Activated naive CD8-positive, alpha-beta T cell treated with anti-CD3 and anti-CD28 coated beads, Interleukin-2, amount 10 ng/mL, durations not matched to agents 7 days and 5 days (primary cell): Measurements from ENCODE around the gene SELENOH. TPM values are rescaled to one million over a fixed set of nuclear protein-coding genes. Genes with fewer than 3 reads are reported as not detected.
A peak's percentile ranks its signal among the peaks of the same experiment; 100 is the strongest.

Experiments used
- ATAC-seq: fragments of 150-1000 bp; cut with Tn5 transposase; one replicate; pipeline ENCODE4 v1.10.0; 2021; ENCODE audit warnings: low read depth, moderate library complexity
- POLR2A ChIA-PET: fragments of 350-600 bp; sonication (Branson Sonifier 250); formaldehyde crosslinking; loops from one replicate; lab custom pipeline; 2021; ENCODE audit warnings: antibody characterized with exemption; lab: Charles Lee
- DNase-seq: peaks from one replicate; pipeline ENCODE4 v3.0.0; 2021
- H3K27ac Mint-ChIP-seq: one replicate; pipeline ENCODE4 v1.8.0; 2022; ENCODE audit warnings: mild to moderate bottlenecking, mixed read lengths
- H3K27me3 Mint-ChIP-seq: one replicate; pipeline ENCODE4 v1.8.0; 2022; ENCODE audit warnings: mild to moderate bottlenecking, moderate library complexity, mixed read lengths
- H3K36me3 Mint-ChIP-seq: one replicate; pipeline ENCODE4 v1.8.0; 2021; ENCODE audit warnings: mild to moderate bottlenecking, mixed read lengths
- H3K4me1 Mint-ChIP-seq: one replicate; pipeline ENCODE4 v1.8.0; 2021; ENCODE audit warnings: mixed read lengths
- H3K4me3 Mint-ChIP-seq: one replicate; pipeline ENCODE4 v1.8.0; 2022; ENCODE audit warnings: mild to moderate bottlenecking, moderate library complexity, mixed read lengths
- H3K9me3 Mint-ChIP-seq: one replicate; pipeline ENCODE4 v1.8.0; 2021; ENCODE audit warnings: mixed read lengths
- total RNA-seq, 2 experiments: library from RNA; stranded (reverse); gene quantifications; one replicate each; pipeline ENCODE4 v1.2.3, GENCODE V29; 2021

Gene SELENOH
- total RNA-seq, 2 experiments from 2014 or later = 176 to 178 TPM

DNA sequence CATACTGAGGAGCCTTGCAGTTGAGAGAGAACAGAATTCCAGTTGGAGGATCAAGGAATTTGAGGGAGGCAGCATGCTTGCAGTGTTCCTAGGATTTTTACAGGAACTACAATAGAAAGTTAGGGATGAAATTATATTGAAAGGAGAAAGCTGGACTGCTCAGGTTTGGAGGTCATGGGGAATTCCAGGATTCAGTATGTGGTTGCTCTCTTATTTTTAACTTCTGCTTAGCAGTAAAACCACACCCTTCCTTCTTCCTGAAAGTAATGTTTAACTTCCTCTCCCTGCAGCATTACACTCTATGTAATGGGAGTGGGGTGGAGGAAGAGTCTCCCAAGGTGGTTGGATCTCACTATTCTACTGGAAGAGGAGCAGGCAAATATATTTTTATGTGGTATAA, 51.6 kb downstream of the SELENOH start:
- H3K4me3 Mint-ChIP-seq = peak overlapping the region; percentile 60
- H3K4me1 Mint-ChIP-seq = peaks cover 48% of the 10 kb centered on the region
- peaks cover 22% of the 10 kb centered on the region for H3K36me3 Mint-ChIP-seq
- POLR2A ChIA-PET = interaction anchor here (0.6 to 3.1 kb wide), 5 partner anchors 51 to 1351 kb away, joined by 3 to 18 read pairs (median 3); partner anchors contain the start of gene SELENOH
- H3K27me3 Mint-ChIP-seq = no peaks in the 10 kb centered on the region
- DNase-seq = no peak
- ATAC-seq = no peak
- H3K27ac Mint-ChIP-seq = peak overlapping the region; percentile 79
- no peaks in the 10 kb centered on the region for H3K9me3 Mint-ChIP-seq

Other genes with a start within 250 kb of the SELENOH start
- 10 to 100 TPM; 28.2 to 28.8 TPM for gene SLC43A1, start 225.8 kb upstream of the SELENOH start, total RNA-seq
- 10 to 100 TPM; 44.0 to 48.1 TPM for gene TIMM10, start 210.7 kb upstream of the SELENOH start, total RNA-seq
- not detected for gene SMTNL1, start 203.9 kb upstream of the SELENOH start, total RNA-seq
- 100 to 1,000 TPM; 220 to 221 TPM for gene UBE2L6, start 173.8 kb upstream of the SELENOH start, total RNA-seq
- gene SERPING1, start 143.8 kb upstream of the SELENOH start, total RNA-seq = under 1 TPM; 0.45 to 0.61 TPM
- gene YPEL4, start 91.6 kb upstream of the SELENOH start, total RNA-seq = 1 to 10 TPM; 6.9 to 7.1 TPM
- gene CLP1, start 83.7 kb upstream of the SELENOH start, total RNA-seq = 10 to 100 TPM; 17.3 to 18.2 TPM
- 10 to 100 TPM; 76.3 to 78.4 TPM for gene ZDHHC5, start 73.4 kb upstream of the SELENOH start, total RNA-seq
- 10 to 100 TPM; 13.1 to 14.0 TPM for gene MED19, start 29.3 kb upstream of the SELENOH start, total RNA-seq
- gene TMX2, start 28.9 kb upstream of the SELENOH start, total RNA-seq = 10 to 100 TPM; 61.6 to 64.7 TPM
- not detected for gene BTBD18, start 10.3 kb downstream of the SELENOH start, total RNA-seq
- gene CTNND1, start 20.3 kb downstream of the SELENOH start, total RNA-seq = 10 to 100 TPM in 1 of 2 experiments, 1 to 10 TPM in 1; 9.3 to 11.2 TPM